Ovary (tissue), 9 donors: ENCODE data around the gene WBP11. TPM values are rescaled to one million over a fixed set of nuclear protein-coding genes. Genes with fewer than 3 reads are reported as not detected.

Experiments
- DNase-seq, 5 donors: peaks; one replicate each; pipeline ENCODE4 v3.0.0-alpha.2; 2019 to 2020
- H3K27ac ChIP-seq, 2 donors: fragments of 200-600 bp; one replicate each; pipeline versions ENCODE4 v1.5.1 to v1.8.0; 2019 to 2022
- H3K27me3 ChIP-seq: fragments of 200-600 bp; one replicate; pipeline ENCODE4 v1.8.0; 2022
- H3K36me3 ChIP-seq: fragments of 200-600 bp; sonication (generic); one replicate; pipeline ENCODE4 v1.5.1; 2019
- H3K4me1 ChIP-seq: one replicate; pipeline ENCODE4 v1.8.1; 2013; ENCODE audit warnings: mild to moderate bottlenecking, moderate library complexity; ENCODE audit not compliant: insufficient read depth
- H3K4me3 ChIP-seq: fragments of 200-600 bp; sonication (generic); one replicate; pipeline ENCODE4 v1.5.1; 2017
- H3K9me3 ChIP-seq, 2 donors: fragments of 200-600 bp in 1 of 2; sonication (generic) in 1 of 2; one replicate each; pipeline versions ENCODE4 v1.5.1 to v1.8.1; 2013 to 2019; ENCODE audit warnings: mild to moderate bottlenecking in 1 of 2, moderate library complexity in 1 of 2
- EP300 ChIP-seq: sonication (generic); formaldehyde crosslinking; IDR thresholded peaks from one replicate; pipeline ENCODE4 v1.6.1; 2017; ENCODE audit warnings: antibody characterized with exemption
- POLR2A ChIP-seq: fragments of 450-650 bp; IDR thresholded peaks from one replicate; pipeline ENCODE4 v1.6.1; 2017; ENCODE audit warnings: antibody characterized with exemption, mild to moderate bottlenecking, moderate library complexity
- WGBS, 3 donors: extraction: QIAGEN DNeasy Blood & Tissue Kit in 1 of 3; methylation state at CpG; one replicate each; pipeline versions ENCODE4 v1.1.5 to v1.1.7; 2013 to 2017; 5-methylcytosine and 5-hydroxymethylcytosine counted together
- intact Hi-C, 4 donors: fragments of 100-400 bp; cut with DNase I; formaldehyde crosslinking; loops; one replicate each; pipeline versions ENCODE4 v1.11.0 to v1.15.1; 2022 to 2023
- polyA plus RNA-seq, 2 donors: library from polyadenylated mRNA; stranded (reverse); fragments of 200-250 nt in 1 of 2; fragments of 350-450 nt in 1 of 2; fragmentation: Illumina TruSeq in 1 of 2; extraction: RNeasy Lipid Tissue Mini Kit (QIAGEN cat#74804) in 1 of 2; gene quantifications; one replicate each; pipeline ENCODE4 v1.2.3, GENCODE V29; 2013 to 2014
- total RNA-seq, 7 donors: library from RNA; depleted of rRNA in 2 of 7; stranded (reverse); fragments of >200 nt in 2 of 7; fragmentation: NEBNext Ultra II Directional in 3 of 7; extraction: Animal tissue kit (Norgen Biotek cat#: 25700) in 3 of 7; gene quantifications; one replicate each; pipeline versions ENCODE4 v1.1.0 to v1.2.4, GENCODE V29; 2016 to 2023
- TF ChIP-seq, protein P1 (sequence below), 3 donors: fragments of 450-650 bp in 2 of 3; fragments of 200-600 bp in 1 of 3; IDR thresholded peaks; one replicate each; pipeline versions ENCODE4 v1.5.1 to v1.8.0; 2016 to 2022; ENCODE audit warnings: antibody characterized with exemption in 3 of 3, mild to moderate bottlenecking in 1 of 3
- donor health status: DM: no; HTN: no; CAD: no; lungs with moderate emphysema.
- donor health status: DM: no; HTN: no; CAD: no.
- donor health status: Bipolar disorder and iron deficiency.
- donor health status: DM: yes; HTN: yes; CAD: no.
- donor health status: DM: no; HTN: no; CAD: no.
- donor health status: DM: yes; HTN: yes; CAD: no.

The WBP11 gene
- total and polyA plus RNA-seq, 9 donors, result 12.9 to 84.1 (median 50.5) TPM

DNA sequence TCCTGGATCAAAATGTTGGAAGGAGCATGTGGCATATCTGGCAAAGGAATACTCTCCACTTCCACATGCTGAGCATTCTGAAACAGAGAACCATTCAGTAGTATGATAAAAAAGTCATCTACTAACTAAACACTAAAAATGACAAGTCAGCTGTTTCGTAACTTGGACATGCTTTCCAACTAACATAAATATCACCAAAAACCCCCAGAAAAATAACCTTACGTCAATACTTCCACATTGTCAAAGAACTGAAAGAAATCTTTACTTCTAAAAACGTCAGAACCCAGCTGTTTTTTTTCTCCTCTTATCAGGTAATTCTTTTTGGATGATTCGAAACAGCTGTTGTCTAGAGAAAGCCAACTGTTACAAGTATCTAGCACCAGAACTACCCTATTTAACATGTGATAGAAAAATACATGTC lies 8.2 kb downstream of the WBP11 start:
- no peak for TF ChIP-seq POLR2A
- no peak for TF ChIP-seq EP300
- H3K9me3 ChIP-seq, result no peaks in the 10 kb centered on the region
- H3K36me3 ChIP-seq, result no peaks in the 10 kb centered on the region
- WGBS, 3 donors, result 47 to 55% (median 51%) methylated on average over 4 of the region's 4 CpGs
- intact Hi-C loops, result no loop called here
- no peaks in the 10 kb centered on the region for H3K4me1 ChIP-seq
- DNase-seq, result no peak
- no peak overlapping the region for H3K27ac ChIP-seq
- H3K4me3 ChIP-seq, result no peak overlapping the region
- no peaks in the 10 kb centered on the region for H3K27me3 ChIP-seq

DNA sequence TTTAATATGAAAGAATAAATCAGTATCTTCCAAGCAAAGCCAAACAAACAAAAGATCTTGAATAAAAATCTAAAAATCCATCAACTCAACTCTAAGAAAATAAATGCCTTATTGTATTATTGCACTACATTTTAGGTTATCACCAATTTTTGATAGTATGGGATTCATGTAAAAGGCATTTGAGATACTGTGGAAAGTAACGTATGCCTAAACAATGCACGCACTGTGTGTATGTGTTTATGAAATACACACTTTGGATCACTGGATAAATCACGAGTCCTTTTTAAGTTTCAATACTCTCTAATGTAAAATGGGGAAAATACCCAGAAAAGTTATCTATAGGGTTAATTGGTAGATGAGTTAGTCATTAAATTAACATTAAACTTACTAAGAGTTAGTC lies 17.7 kb downstream of the WBP11 start:
- no peak overlapping the region for H3K4me3 ChIP-seq
- no peaks in the 10 kb centered on the region for H3K27me3 ChIP-seq
- no peaks in the 10 kb centered on the region for H3K4me1 ChIP-seq
- no peak overlapping the region for H3K27ac ChIP-seq
- WGBS, 3 donors, result 89 to 97% (median 93%) methylated on average over 3 of the region's 3 CpGs
- H3K9me3 ChIP-seq, result no peaks in the 10 kb centered on the region
- TF ChIP-seq, protein P1, sequence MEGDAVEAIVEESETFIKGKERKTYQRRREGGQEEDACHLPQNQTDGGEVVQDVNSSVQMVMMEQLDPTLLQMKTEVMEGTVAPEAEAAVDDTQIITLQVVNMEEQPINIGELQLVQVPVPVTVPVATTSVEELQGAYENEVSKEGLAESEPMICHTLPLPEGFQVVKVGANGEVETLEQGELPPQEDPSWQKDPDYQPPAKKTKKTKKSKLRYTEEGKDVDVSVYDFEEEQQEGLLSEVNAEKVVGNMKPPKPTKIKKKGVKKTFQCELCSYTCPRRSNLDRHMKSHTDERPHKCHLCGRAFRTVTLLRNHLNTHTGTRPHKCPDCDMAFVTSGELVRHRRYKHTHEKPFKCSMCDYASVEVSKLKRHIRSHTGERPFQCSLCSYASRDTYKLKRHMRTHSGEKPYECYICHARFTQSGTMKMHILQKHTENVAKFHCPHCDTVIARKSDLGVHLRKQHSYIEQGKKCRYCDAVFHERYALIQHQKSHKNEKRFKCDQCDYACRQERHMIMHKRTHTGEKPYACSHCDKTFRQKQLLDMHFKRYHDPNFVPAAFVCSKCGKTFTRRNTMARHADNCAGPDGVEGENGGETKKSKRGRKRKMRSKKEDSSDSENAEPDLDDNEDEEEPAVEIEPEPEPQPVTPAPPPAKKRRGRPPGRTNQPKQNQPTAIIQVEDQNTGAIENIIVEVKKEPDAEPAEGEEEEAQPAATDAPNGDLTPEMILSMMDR (IDR thresholded peaks at IDR 0.05), result no peak
- TF ChIP-seq EP300, result no peak
- H3K36me3 ChIP-seq, result peaks cover 3% of the 10 kb centered on the region
- intact Hi-C loops, result no loop called here
- no peak for DNase-seq

DNA sequence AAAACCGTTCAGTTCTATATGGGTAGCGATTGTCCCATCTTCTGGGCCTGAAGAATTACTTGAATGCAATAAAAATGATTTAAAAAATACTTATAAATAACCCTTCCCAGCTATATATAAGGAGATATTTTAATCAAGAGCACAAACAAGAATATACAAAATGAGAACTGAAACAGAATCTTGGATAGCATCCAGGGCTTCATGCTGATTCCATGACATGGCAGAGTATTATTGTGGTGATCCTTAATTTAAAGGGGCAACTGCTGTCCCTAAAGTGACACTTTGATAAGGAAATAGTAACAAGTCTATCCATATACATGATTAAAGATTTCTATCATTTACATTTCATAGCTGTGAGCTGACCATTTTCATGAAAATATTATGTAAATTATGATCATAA lies 18.8 kb downstream of the WBP11 start:
- WGBS, 3 donors, result 86 to 94% (median 88%) methylated on average over 2 of the region's 2 CpGs
- intact Hi-C loops, result no loop called here
- peaks cover 3% of the 10 kb centered on the region for H3K36me3 ChIP-seq

DNA sequence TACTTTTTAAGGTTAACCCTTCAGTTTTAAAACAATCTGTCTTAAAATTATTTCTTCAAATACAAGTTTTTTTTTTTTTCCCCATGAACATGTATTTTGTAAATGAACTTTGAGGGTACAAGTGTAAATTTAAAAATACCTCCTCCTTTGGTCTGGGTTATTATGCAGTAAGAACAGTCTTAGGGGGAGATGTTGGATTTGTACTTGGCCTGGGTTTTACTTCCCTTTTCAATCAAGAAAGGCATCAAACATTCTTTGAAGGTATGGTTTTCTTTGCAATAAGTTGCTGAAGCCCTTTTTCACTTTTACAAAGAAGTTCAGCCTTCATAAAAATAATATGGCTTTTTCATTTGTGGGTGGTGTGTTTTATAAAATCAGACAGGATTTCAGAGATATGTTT lies 20.5 kb downstream of the WBP11 start:
- DNase-seq, result no peak
- H3K4me1 ChIP-seq, result no peaks in the 10 kb centered on the region
- no peaks in the 10 kb centered on the region for H3K36me3 ChIP-seq
- H3K9me3 ChIP-seq, result no peaks in the 10 kb centered on the region
- no peaks in the 10 kb centered on the region for H3K27me3 ChIP-seq
- no peak overlapping the region for H3K27ac ChIP-seq
- intact Hi-C loops, result no loop called here
- no peak overlapping the region for H3K4me3 ChIP-seq
- TF ChIP-seq, protein P1 (IDR thresholded peaks at IDR 0.05), result no peak
- TF ChIP-seq EP300 (no peak), POLR2A (no peak)

More for the DNA sequence above, 18.8 kb downstream of the WBP11 start:
- Histone ChIP-seq H3K4me1 (no peaks in the 10 kb centered on the region), H3K4me3 (no peak overlapping the region), H3K27ac (no peak overlapping the region), H3K9me3 (no peaks in the 10 kb centered on the region), H3K27me3 (no peaks in the 10 kb centered on the region)
- TF ChIP-seq EP300, result no peak
- no peak for DNase-seq

DNA sequence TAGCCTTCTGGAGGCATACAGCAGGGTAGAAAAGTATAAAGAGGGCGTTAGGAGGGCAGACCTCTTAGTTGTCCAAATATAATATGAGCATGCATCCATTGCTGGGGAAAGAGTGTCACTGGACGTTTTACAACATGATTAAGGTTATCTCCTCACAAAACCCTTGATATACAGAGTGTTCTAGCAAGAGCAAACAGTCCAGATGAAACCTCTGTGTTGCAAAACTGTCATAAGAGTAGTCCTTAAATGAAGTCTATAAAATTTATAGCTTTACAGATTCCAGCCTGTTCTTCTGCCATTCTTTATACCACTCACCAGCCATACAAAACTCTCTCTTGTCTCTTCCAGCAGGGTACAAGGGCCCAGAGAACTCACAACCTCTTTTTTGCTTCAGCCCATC lies 21.7 kb downstream of the WBP11 start:
- Histone ChIP-seq H3K4me3 (no peak overlapping the region), H3K27ac (no peak overlapping the region), H3K9me3 (no peaks in the 10 kb centered on the region), H3K4me1 (peaks cover 2% of the 10 kb centered on the region), H3K36me3 (no peaks in the 10 kb centered on the region), H3K27me3 (no peaks in the 10 kb centered on the region)
- DNase-seq, result no peak
- intact Hi-C loops, result no loop called here
- 60 to 62% (median 61%) methylated on average over 2 of the region's 2 CpGs for WGBS, 3 donors
- TF ChIP-seq, protein P1 (IDR thresholded peaks at IDR 0.05), result no peak
- no peak for TF ChIP-seq EP300
- TF ChIP-seq POLR2A, result no peak

DNA sequence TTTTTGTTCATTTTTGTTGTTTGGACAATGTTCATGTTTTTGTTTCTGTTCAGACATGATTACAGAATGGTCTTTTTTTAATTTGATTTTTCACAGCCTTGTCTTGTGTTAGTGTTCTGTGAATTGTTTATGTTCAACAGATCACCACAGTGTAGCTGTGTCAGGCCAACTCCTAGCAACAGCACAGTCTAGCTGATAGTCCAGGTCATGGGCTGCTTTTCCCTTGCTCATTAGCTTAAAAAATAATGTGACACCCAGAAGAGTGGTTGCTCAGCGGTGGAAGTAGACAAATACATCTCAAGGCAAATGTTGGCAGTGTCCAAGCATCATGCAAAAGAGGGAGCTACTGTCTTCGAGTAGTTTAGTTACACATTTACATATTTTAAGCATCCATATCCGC lies 22.4 kb downstream of the WBP11 start:
- 64 to 76% (median 68%) methylated on average over 3 of the region's 3 CpGs for WGBS, 3 donors
- DNase-seq, result no peak
- no peaks in the 10 kb centered on the region for H3K36me3 ChIP-seq
- no peaks in the 10 kb centered on the region for H3K27me3 ChIP-seq
- TF ChIP-seq EP300 (no peak), POLR2A (no peak)
- TF ChIP-seq, protein P1 (IDR thresholded peaks at IDR 0.05), result no peak
- intact Hi-C loops, result no loop called here
- H3K9me3 ChIP-seq, result no peaks in the 10 kb centered on the region
- H3K4me1 ChIP-seq, result peaks cover 2% of the 10 kb centered on the region
- no peak overlapping the region for H3K27ac ChIP-seq
- no peak overlapping the region for H3K4me3 ChIP-seq
